Cardiac muscle cell (in vitro differentiated cells and primary cell): ENCODE results near the gene EFHC2. TPM values are rescaled to one million over a fixed set of nuclear protein-coding genes. Genes with fewer than 3 reads are reported as not detected.
"Not testable (repeated sequence)": the region's sequence is repeated elsewhere in the genome, so short reads cannot be mapped to it uniquely, and the experiment has no call there.

Source experiments
- DNase-seq, 2 donors: peaks; one replicate each; pipeline versions ENCODE4 v3.0.0 to v3.0.0-alpha.2; 2010 to 2017; ENCODE audit warnings: low read depth in 1 of 2, low spot score in 1 of 2
- H3K27ac ChIP-seq: fragments of 200-600 bp; sonication (generic); 2 replicates; pipeline ENCODE4 v1.5.1; 2016
- H3K27me3 ChIP-seq: fragments of 200-600 bp; sonication (generic); 2 replicates; pipeline ENCODE4 v1.6.0; 2016; ENCODE audit warnings: control low read depth
- H3K36me3 ChIP-seq: fragments of 200-600 bp; sonication (generic); 2 replicates; pipeline ENCODE4 v1.5.1; 2016; ENCODE audit warnings: control low read depth
- H3K4me1 ChIP-seq: fragments of 200-600 bp; sonication (generic); 2 replicates; pipeline ENCODE4 v1.8.1; 2017; ENCODE audit warnings: low read depth, mild to moderate bottlenecking, mixed run types
- H3K4me3 ChIP-seq: fragments of 200-600 bp; sonication (generic); 2 replicates; pipeline ENCODE4 v1.5.1; 2016; ENCODE audit warnings: mild to moderate bottlenecking
- H3K9me3 ChIP-seq: fragments of 200-600 bp; sonication (generic); 2 replicates; pipeline ENCODE4 v1.5.1; 2017; ENCODE audit warnings: low read depth, mild to moderate bottlenecking, control low read depth
- CTCF ChIP-seq: IDR thresholded peaks from 2 replicates; pipeline ENCODE4 v1.5.1; 2012; ENCODE audit warnings: low read depth, mild to moderate bottlenecking, low read length
- polyA plus RNA-seq: library from polyadenylated mRNA; unstranded; fragments of >200 nt; fragmentation: Nextera tagmentation; extraction: Ambion mirVana; gene quantifications from 2 replicates; pipeline ENCODE4 v1.2.1, GENCODE V29; 2016
- total RNA-seq: library from RNA; depleted of rRNA; stranded (reverse); fragments of >200 nt; gene quantifications from 2 replicates; pipeline ENCODE4 v1.2.3, GENCODE V29; 2016

EFHC2 gene
- total and polyA plus RNA-seq, 2 experiments from 2014 or later: 3.8 to 6.5 TPM

GRCh38 chrX:44267861-44268260, 75.6 kb downstream of the EFHC2 start:
- Histone ChIP-seq H3K4me1 (peaks cover 3% of the 10 kb centered on the region), H3K4me3 (no peak overlapping the region), H3K27me3 (no peaks in the 10 kb centered on the region), H3K27ac (no peak overlapping the region), H3K36me3 (no peaks in the 10 kb centered on the region), H3K9me3 (no peaks in the 10 kb centered on the region)
- no peak for DNase-seq
- TF ChIP-seq CTCF: no peak

- Histone ChIP-seq H3K4me1 (peaks cover 7% of the 10 kb centered on the region), H3K27ac (no peak overlapping the region), H3K9me3 (no peaks in the 10 kb centered on the region), H3K4me3 (no peak overlapping the region), H3K36me3 (no peaks in the 10 kb centered on the region), H3K27me3 (no peaks in the 10 kb centered on the region)
- DNase-seq: no peak
- no peak for TF ChIP-seq CTCF
Measured at GRCh38 chrX:44267116-44267515, 76.4 kb downstream of the EFHC2 start.

- no peaks in the 10 kb centered on the region for H3K9me3 ChIP-seq
- DNase-seq: no peak
- H3K4me3 ChIP-seq: no peak overlapping the region
- no peaks in the 10 kb centered on the region for H3K36me3 ChIP-seq
- H3K27me3 ChIP-seq: no peaks in the 10 kb centered on the region
- peaks cover 7% of the 10 kb centered on the region for H3K4me1 ChIP-seq
- H3K27ac ChIP-seq: no peak overlapping the region
- TF ChIP-seq CTCF: no peak
Measured at GRCh38 chrX:44265559-44265958, 77.9 kb downstream of the EFHC2 start.

GRCh38 chrX:44264936-44265335, 78.5 kb downstream of the EFHC2 start:
- H3K27ac ChIP-seq: no peak overlapping the region
- no peak for DNase-seq
- H3K4me1 ChIP-seq: peaks cover 7% of the 10 kb centered on the region
- H3K27me3 ChIP-seq: no peaks in the 10 kb centered on the region
- H3K36me3 ChIP-seq: no peaks in the 10 kb centered on the region
- no peak overlapping the region for H3K4me3 ChIP-seq
- H3K9me3 ChIP-seq: no peaks in the 10 kb centered on the region
- no peak for TF ChIP-seq CTCF

- no peak for TF ChIP-seq CTCF
- DNase-seq: no peak
Measured at GRCh38 chrX:44261286-44261685, 82.2 kb downstream of the EFHC2 start.

GRCh38 chrX:44260609-44261008, 82.9 kb downstream of the EFHC2 start:
- Histone ChIP-seq H3K4me1 (peaks cover 7% of the 10 kb centered on the region), H3K27me3 (no peaks in the 10 kb centered on the region), H3K36me3 (no peaks in the 10 kb centered on the region), H3K4me3 (no peak overlapping the region), H3K27ac (no peak overlapping the region), H3K9me3 (no peaks in the 10 kb centered on the region)
- no peak for DNase-seq
- no peak for TF ChIP-seq CTCF

More at GRCh38 chrX:44261286-44261685, 82.2 kb downstream of the EFHC2 start:
- H3K36me3 ChIP-seq: no peaks in the 10 kb centered on the region
- H3K27me3 ChIP-seq: no peaks in the 10 kb centered on the region
- no peak overlapping the region for H3K4me3 ChIP-seq
- no peak overlapping the region for H3K27ac ChIP-seq
- peaks cover 7% of the 10 kb centered on the region for H3K4me1 ChIP-seq
- H3K9me3 ChIP-seq: no peaks in the 10 kb centered on the region

- not testable (repeated sequence) for H3K27ac ChIP-seq, H3K9me3 ChIP-seq, H3K4me3 ChIP-seq, H3K36me3 ChIP-seq, DNase-seq, H3K27me3 ChIP-seq, H3K4me1 ChIP-seq
Measured at GRCh38 chrX:44255742-44256141, 87.7 kb downstream of the EFHC2 start.
